Measurements from ENCODE around the gene ODAD3. TPM values are rescaled to one million over a fixed set of nuclear protein-coding genes. Genes with fewer than 3 reads are reported as not detected.
A peak's percentile ranks its signal among the peaks of the same experiment; 100 is the strongest.

The ODAD3 gene
- total RNA-seq, 1 experiment from 2014 or later: 3.9 TPM

DNA sequence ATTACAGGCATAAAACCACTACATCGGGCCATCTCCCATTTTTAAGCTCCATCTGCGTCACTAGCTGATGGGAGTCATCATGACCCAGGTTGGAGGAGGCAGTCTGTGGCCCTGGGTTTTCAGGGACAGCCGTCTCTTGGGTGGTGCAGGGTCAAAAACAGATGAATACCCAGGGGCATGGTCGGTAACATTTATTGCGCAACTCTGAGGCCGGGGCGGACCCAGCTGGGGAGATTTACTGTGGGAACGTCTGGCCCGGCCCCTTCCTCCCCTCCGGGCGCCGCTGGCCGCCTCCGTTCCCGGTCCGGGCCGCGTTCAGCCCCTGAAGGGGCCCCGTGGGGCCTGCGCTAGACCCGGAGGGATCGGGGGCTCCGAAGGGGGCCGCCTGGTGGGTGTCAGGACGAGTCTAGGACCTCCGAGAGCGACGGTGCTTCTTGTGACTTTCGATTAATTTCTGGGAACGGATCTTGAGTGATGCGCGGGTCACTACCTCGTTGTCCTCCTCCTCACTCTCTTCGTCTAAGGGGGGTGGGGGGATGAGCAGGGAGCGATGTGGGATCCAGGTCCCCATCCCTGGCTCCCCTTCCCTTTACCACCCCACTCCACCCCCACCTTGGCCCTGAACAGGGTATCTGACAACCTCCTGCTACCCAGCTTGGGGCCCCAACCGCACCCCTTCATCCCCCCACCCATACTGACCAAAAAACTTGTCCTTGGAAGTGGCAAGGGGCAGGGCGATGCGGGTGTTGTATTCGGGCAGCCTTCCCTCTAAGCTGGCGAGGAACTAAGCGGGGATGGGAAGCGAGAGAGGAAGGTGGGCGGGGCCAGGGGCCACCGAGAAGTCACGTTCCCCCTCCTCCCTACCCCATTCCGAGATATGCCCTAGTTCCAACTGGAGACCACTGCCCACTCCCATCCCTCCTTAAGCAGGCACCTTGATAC lies 14.2 kb downstream of the ODAD3 start:
- Histone ChIP-seq H3K27me3 (ENCODE audit: low read length) (no peaks in the 10 kb centered on the region), H4K20me1 (ENCODE audit: low read length) (no peaks in the 10 kb centered on the region), H3K27ac (ENCODE audit: low read length) (no peak overlapping the region), H2AFZ (ENCODE audit: low read length) (no peak overlapping the region), H3K4me1 (ENCODE audit: insufficient read depth, low read length) (no peaks in the 10 kb centered on the region), H3K9ac (ENCODE audit: low read length) (no peak overlapping the region), H3K9me3 (ENCODE audit: low read length) (no peaks in the 10 kb centered on the region), H3K4me3 (ENCODE audit: low read length) (no peak overlapping the region), H3K4me2 (ENCODE audit: low read length) (no peak overlapping the region), H3K9me2 (replicated peaks; ENCODE audit: low read length) (no peaks in the 10 kb centered on the region), H3K79me2 (ENCODE audit: low read length) (no peaks in the 10 kb centered on the region), H3F3A (ENCODE audit: low read length, unreplicated experiment) (no peaks in the 10 kb centered on the region), H3K36me3 (ENCODE audit: low read depth, low read length) (no peaks in the 10 kb centered on the region)
- BruUV-seq (replicated peaks): no TSS peak
- DNase-seq (no peak), ATAC-seq (no peak)
- TF ChIP-seq EZH2 (IDR thresholded peaks at IDR 0.05; ENCODE audit: low read length, unreplicated experiment) (no peak), EZH2phosphoT487 (IDR thresholded peaks at IDR 0.05; ENCODE audit: borderline replicate concordance, low read length) (no peak)
- TF ChIP-seq, protein P1, sequence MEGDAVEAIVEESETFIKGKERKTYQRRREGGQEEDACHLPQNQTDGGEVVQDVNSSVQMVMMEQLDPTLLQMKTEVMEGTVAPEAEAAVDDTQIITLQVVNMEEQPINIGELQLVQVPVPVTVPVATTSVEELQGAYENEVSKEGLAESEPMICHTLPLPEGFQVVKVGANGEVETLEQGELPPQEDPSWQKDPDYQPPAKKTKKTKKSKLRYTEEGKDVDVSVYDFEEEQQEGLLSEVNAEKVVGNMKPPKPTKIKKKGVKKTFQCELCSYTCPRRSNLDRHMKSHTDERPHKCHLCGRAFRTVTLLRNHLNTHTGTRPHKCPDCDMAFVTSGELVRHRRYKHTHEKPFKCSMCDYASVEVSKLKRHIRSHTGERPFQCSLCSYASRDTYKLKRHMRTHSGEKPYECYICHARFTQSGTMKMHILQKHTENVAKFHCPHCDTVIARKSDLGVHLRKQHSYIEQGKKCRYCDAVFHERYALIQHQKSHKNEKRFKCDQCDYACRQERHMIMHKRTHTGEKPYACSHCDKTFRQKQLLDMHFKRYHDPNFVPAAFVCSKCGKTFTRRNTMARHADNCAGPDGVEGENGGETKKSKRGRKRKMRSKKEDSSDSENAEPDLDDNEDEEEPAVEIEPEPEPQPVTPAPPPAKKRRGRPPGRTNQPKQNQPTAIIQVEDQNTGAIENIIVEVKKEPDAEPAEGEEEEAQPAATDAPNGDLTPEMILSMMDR (conservative IDR thresholded peaks at IDR 0.05; ENCODE audit: low read depth, low read length): no peak
- CTCF ChIA-PET: interaction anchor here (0.5 to 1.9 kb wide), 3 partner anchors 14 to 40 kb away, joined by 4 to 6 read pairs (median 4); partner anchors contain the start of genes ODAD3 and PRKCSH
- POLR2A ChIA-PET (ENCODE audit: unreplicated experiment): no interaction called here
- intact Hi-C loops (cut with micrococcal nuclease): no loop called here

DNA sequence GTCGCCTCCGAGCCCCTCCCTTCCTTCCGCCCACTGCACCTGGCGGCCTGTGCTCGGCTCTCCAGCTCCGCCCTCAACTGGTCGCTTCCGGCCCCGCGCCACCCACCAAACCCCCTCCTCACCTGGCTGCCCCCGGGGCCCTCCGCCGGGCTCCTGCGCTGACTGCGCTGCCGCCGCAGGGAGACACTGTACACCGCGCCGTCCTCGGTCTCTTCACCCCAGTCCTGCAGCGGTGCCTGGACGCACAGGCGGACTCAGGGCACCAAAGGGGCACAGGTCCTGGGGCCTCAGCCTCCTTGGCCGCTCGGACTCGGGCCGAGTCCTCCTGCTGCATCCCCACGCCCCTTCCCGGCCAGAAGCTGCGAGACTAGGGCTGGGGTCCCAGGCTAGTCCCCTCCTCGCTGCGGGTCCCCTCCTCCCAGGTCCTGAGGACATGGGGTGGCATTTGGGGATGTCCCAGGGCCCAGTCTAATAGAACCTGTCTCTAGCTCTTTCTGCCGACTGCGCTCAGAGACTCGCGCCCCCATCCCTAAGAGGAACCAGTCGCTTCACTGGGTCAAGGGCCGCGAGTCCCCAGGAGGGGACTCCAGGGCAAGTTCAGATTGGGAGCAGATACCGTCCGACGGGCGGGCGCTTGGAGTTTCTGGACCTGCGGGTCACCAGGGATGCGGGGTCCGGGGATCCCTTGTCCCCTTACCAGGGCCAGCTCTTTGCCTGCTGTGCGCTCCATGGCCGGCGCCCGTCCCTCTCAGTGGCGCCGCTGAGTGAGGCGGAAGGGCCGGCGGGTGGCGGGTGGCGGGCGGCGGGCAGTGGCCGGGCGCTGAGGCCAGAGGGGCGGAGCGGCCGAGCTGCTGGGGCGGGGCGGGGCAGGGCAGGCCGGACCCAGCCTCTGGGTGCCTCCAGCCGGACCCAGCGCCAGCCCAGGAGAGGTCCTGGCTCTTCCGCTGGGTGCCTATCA lies 16.1 kb downstream of the ODAD3 start, which contains the start of gene RGL3:
Gene RGL3, minus strand, starts transcription at position 766 of the 958 bp plus-strand sequence. Its CDS starts 36 bp downstream, at position 730.
- intact Hi-C loops (cut with micrococcal nuclease): no loop called here
- H4K20me1 ChIP-seq (ENCODE audit: low read length): no peaks in the 10 kb centered on the region
- H3K4me2 ChIP-seq (ENCODE audit: low read length): peak within 1 kb of the TSS; percentile 93
- no peaks in the 10 kb centered on the region for H3K9me2 ChIP-seq (replicated peaks; ENCODE audit: low read length)
- no peaks in the 10 kb centered on the region for H3K9me3 ChIP-seq (ENCODE audit: low read length)
- peak within 1 kb of the TSS; percentile 31 for H3K9ac ChIP-seq (ENCODE audit: low read length)
- H3K27me3 ChIP-seq (ENCODE audit: low read length): no peaks in the 10 kb centered on the region
- ChIA-PET POLR2A (ENCODE audit: unreplicated experiment) (interaction anchor here (1.1 kb wide), 1 partner anchor 44 kb away, joined by 34 read pairs; the partner anchor contains the start of gene SWSAP1), CTCF (interaction anchor here (0.6 to 1.9 kb wide), 4 partner anchors 17 to 132 kb away, joined by 3 to 11 read pairs (median 4); partner anchors contain the start of gene PRKCSH)
- no peaks in the 10 kb centered on the region for H3F3A ChIP-seq (ENCODE audit: low read length, unreplicated experiment)
- TF ChIP-seq, protein P1 (conservative IDR thresholded peaks at IDR 0.05; ENCODE audit: low read depth, low read length): no peak
- TF ChIP-seq EZH2phosphoT487 (IDR thresholded peaks at IDR 0.05; ENCODE audit: borderline replicate concordance, low read length) (no peak), EZH2 (IDR thresholded peaks at IDR 0.05; ENCODE audit: low read length, unreplicated experiment) (no peak)
- peak within 1 kb of the TSS; percentile 90 for H2AFZ ChIP-seq (ENCODE audit: low read length)
- H3K4me1 ChIP-seq (ENCODE audit: insufficient read depth, low read length): no peaks in the 10 kb centered on the region
- no peaks in the 10 kb centered on the region for H3K79me2 ChIP-seq (ENCODE audit: low read length)
- peak within 1 kb of the TSS; percentile 72 for H3K4me3 ChIP-seq (ENCODE audit: low read length)
- DNase-seq: peak; percentile 33
- ATAC-seq: peak; percentile 79
- no peak within 1 kb of the TSS for H3K27ac ChIP-seq (ENCODE audit: low read length)
- TSS peak; percentile 63 for BruUV-seq (replicated peaks)
- no peaks in the 10 kb centered on the region for H3K36me3 ChIP-seq (ENCODE audit: low read depth, low read length)
